Ishikawa (cell line): ENCODE results near the gene CTXN1.

ENCODE experiments used
- CEBPB ChIP-seq: IDR thresholded peaks from 2 replicates; pipeline ENCODE4 v1.6.1; 2012
- CREB1 ChIP-seq: IDR thresholded peaks from 2 replicates; pipeline ENCODE4 v1.6.1; 2012; ENCODE audit warnings: low read depth
- EGR1 ChIP-seq: IDR thresholded peaks from 2 replicates; pipeline ENCODE4 v1.6.1; 2012
- EP300 ChIP-seq: IDR thresholded peaks from 2 replicates; pipeline ENCODE4 v1.6.1; 2012; ENCODE audit warnings: borderline replicate concordance
- FOXM1 ChIP-seq: IDR thresholded peaks from 2 replicates; pipeline ENCODE4 v1.6.1; 2012; ENCODE audit warnings: low read depth, borderline replicate concordance
- MAX ChIP-seq: IDR thresholded peaks from 2 replicates; pipeline ENCODE4 v1.6.1; 2012
- NFIC ChIP-seq: IDR thresholded peaks from 2 replicates; pipeline ENCODE4 v1.6.1; 2012
- RAD21 ChIP-seq: IDR thresholded peaks from 2 replicates; pipeline ENCODE4 v1.6.1; 2012; ENCODE audit warnings: low read depth
- REST ChIP-seq: IDR thresholded peaks from 2 replicates; pipeline ENCODE4 v1.6.1; 2012; ENCODE audit warnings: low read depth, mild to moderate bottlenecking
- TAF1 ChIP-seq: IDR thresholded peaks from 2 replicates; pipeline ENCODE4 v1.6.1; 2012; ENCODE audit warnings: low read depth, mild to moderate bottlenecking
- TCF12 ChIP-seq: IDR thresholded peaks from 2 replicates; pipeline ENCODE4 v1.6.1; 2012; ENCODE audit warnings: low read depth
- TEAD4 ChIP-seq: IDR thresholded peaks from 2 replicates; pipeline ENCODE4 v1.6.1; 2012
- USF1 ChIP-seq: IDR thresholded peaks from 2 replicates; pipeline ENCODE4 v1.6.1; 2012
- YY1 ChIP-seq: IDR thresholded peaks from 2 replicates; pipeline ENCODE4 v1.6.1; 2012; ENCODE audit warnings: low read depth
- ZBTB7A ChIP-seq: IDR thresholded peaks from 2 replicates; pipeline ENCODE4 v1.6.1; 2012; ENCODE audit warnings: low read depth

The CTXN1 gene

GRCh38 chr19:7911508-7912143, 14.3 kb downstream of the CTXN1 start:
- TF ChIP-seq TCF12 (no peak), EP300 (no peak), REST (no peak), ZBTB7A (no peak), EGR1 (no peak), TAF1 (no peak), FOXM1 (no peak), TEAD4 (no peak), USF1 (no peak), NFIC (no peak)

GRCh38 chr19:7910321-7911161, 15.4 kb downstream of the CTXN1 start:
- TF ChIP-seq EGR1, result no peak
- no peak for TF ChIP-seq TCF12
- TF ChIP-seq TAF1, result no peak
- TF ChIP-seq REST, result no peak
- TF ChIP-seq CREB1, result no peak
- no peak for TF ChIP-seq EP300

- no peak for TF ChIP-seq CEBPB
- TF ChIP-seq EP300, result no peak
- no peak for TF ChIP-seq NFIC
- TF ChIP-seq EGR1, result no peak
- TF ChIP-seq REST, result no peak
- no peak for TF ChIP-seq USF1
- TF ChIP-seq TAF1, result no peak
- no peak for TF ChIP-seq MAX
- no peak for TF ChIP-seq RAD21
- no peak for TF ChIP-seq CREB1
- no peak for TF ChIP-seq FOXM1
- TF ChIP-seq YY1, result no peak
- no peak for TF ChIP-seq ZBTB7A
- TF ChIP-seq TEAD4, result no peak
- TF ChIP-seq TCF12, result no peak
Observed at GRCh38 chr19:7909471-7910067, 16.4 kb downstream of the CTXN1 start.

- no peak for TF ChIP-seq CEBPB
- TF ChIP-seq TCF12, result no peak
- no peak for TF ChIP-seq TAF1
Observed at GRCh38 chr19:7908742-7909461, 17.0 kb downstream of the CTXN1 start.
